GM12873 (cell line): ENCODE data around the gene CAV1.

ENCODE experiments used
- TF ChIP-seq, protein P1 (sequence below): IDR thresholded peaks from 2 replicates; pipeline ENCODE4 v1.5.1; 2012; ENCODE audit warnings: low read depth, mild to moderate bottlenecking, moderate library complexity, low read length, control low read depth; ENCODE audit not compliant: insufficient read depth; ENCODE audit errors: missing control alignments

Gene CAV1

DNA sequence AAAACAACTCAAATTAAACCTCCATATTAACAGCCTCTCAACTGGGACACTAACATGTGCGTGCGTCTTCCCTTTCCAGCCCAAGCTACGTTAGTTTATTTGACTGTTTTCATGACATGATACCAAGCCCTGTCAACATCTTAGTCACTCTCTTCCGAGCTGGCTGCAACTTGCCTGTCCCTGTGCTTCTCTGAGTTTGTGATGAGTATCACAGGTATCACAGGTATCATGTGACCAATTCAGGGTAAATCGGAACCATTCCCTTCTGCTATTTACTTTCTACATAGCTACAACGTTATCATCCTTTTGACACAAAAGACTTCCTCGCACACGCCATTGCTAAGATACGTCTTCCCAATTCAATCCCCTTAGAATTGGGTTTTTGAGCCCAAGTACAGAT lies 70.2 kb downstream of the CAV1 start:
- TF ChIP-seq, protein P1, sequence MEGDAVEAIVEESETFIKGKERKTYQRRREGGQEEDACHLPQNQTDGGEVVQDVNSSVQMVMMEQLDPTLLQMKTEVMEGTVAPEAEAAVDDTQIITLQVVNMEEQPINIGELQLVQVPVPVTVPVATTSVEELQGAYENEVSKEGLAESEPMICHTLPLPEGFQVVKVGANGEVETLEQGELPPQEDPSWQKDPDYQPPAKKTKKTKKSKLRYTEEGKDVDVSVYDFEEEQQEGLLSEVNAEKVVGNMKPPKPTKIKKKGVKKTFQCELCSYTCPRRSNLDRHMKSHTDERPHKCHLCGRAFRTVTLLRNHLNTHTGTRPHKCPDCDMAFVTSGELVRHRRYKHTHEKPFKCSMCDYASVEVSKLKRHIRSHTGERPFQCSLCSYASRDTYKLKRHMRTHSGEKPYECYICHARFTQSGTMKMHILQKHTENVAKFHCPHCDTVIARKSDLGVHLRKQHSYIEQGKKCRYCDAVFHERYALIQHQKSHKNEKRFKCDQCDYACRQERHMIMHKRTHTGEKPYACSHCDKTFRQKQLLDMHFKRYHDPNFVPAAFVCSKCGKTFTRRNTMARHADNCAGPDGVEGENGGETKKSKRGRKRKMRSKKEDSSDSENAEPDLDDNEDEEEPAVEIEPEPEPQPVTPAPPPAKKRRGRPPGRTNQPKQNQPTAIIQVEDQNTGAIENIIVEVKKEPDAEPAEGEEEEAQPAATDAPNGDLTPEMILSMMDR: no peak

DNA sequence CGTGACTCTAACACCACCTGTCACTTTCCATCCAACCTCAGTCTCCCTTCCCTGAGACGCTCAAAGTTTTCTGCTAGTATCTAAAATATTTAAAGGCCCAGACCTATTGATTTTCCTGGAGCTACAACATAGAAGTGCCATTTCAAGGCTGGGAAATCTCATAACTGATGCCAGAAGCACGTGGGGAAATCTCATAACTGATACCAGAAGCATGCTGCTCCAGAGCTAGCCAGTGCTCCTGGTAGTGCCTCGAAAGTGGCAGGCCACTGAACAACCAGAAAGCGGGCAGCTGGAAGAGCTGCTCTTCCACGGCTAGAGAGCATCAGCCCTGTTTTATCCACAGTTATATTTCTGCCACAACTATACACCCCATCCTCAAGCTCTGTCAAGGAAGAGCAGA lies 72.5 kb downstream of the CAV1 start:
- TF ChIP-seq, protein P1: no peak

DNA sequence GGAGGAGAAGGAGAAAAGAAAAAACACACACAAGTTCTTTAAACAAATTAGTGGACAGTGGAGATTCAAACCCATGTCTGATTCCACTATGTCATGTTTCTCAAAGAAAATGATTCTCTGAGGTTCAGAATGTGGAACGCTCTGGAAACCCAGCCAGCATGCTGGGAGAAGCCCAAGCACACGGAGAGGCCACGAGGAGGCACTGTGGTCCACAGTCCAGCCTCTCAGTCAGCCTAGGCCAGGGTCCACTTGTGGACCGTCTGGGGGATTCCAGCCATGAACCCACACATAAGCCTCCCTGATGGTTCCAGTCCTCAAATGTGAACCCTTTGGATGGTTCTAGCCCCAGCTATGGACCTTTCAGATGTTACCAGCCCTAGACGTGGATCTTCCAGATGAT lies 73.4 kb downstream of the CAV1 start:
- TF ChIP-seq, protein P1: peak; percentile 40

DNA sequence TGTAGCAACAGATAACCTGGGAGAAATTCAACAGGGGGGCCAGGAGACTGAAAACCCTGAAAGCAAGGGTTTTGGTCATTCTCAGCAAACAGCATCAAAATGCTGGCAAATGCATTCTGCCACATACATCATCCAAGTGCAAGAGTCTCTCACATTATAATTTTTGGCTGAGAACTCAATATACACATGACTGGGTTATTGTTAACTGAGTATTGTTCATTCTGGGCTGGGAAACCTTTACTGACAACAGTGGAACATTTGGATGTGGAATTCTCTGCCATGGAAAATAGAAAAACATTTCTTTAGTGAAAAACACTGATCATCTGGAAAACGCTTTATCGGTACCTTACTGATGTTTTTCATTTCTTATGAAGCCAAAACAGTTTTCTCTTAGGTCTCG lies 74.0 kb downstream of the CAV1 start:
- TF ChIP-seq, protein P1: no peak

DNA sequence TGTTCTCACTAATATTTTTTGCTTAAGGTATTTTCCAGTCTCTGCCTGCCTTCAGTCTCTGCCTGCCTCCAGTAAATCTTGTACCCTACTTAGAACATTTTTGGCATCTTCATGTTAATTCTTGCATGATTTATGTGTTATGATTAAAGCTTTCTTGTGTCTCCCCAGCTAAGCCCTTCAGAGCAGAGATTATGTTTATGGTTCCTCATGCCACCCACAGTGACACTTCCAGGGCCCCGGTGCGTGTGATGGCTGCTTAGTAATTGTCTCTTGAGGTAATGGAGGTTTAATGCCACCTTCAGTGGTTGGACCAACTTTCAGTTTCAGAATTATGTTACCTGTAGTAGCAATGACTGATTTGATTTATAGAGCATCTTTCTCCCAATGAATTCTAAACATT lies 76.6 kb downstream of the CAV1 start:
- TF ChIP-seq, protein P1: no peak

DNA sequence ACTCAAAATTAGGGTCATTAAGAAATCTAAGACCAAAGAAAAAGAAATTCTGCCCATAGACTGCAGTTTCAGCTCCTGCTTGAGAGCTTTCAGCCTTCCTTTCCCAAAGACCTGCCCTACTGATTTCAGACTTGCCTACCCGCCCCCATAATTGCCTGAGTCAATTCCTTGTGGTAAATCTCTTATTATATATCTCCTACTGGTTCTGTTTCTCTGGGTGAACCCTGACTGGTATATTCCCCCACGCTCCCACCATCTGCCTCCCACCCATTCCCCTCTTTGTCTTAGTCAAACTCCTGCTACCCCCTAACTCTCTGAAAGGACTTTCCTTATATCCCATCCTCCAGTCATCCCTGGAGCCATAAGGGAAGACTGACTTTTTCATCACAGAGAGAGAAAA lies 82.5 kb downstream of the CAV1 start:
- TF ChIP-seq, protein P1: no peak

DNA sequence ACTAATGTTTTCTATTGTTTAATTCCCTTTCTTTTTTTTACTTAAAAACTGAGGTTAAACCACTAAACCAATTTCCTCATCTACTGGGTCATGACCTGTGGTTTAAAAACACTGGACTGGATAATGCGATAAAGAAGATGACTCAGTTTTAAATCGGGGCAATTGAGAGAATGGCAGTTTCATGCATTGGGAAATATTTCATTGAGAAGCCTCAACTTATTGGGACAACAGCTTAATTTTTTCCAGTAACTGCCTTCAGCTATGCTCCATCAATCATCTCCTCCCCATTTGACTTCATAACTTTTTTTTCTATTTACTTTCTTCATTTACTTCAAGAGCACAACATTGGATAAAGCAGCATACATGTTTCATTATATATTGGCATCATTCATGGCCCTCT lies 85.4 kb downstream of the CAV1 start:
- TF ChIP-seq, protein P1: no peak
